ENCODE data around the gene CTSC. TPM values are rescaled to one million over a fixed set of nuclear protein-coding genes. Genes with fewer than 3 reads are reported as not detected.

CTSC gene
- total RNA-seq, 2 experiments from 2014 or later = 287 to 292 TPM

DNA sequence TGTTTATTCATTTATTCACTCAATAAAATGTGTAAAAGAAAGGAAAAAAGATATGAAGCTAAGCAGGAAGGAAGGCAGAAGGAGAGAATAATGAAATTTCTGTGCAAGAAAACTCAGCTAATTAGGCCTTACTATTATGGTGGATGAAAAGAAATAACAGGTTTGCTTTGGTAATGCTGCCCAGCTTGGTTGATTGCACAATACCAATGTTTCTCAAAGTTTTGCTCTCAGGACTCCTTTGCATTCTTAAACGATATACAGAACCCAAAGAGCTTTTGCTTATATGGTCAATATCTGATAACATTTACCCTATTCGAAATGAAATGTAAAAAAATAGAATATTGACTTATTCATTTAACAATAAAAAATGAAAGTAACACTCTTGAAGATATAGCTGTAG lies 7.3 kb upstream of the CTSC start:
- H3K27ac Mint-ChIP-seq = no peak overlapping the region
- no peak overlapping the region for H3K4me3 Mint-ChIP-seq
- DNase-seq (no peak), ATAC-seq (no peak)
- H3K27me3 Mint-ChIP-seq = no peaks in the 10 kb centered on the region
- H3K9me3 Mint-ChIP-seq (ENCODE audit: low read depth) = no peaks in the 10 kb centered on the region
- H3K36me3 Mint-ChIP-seq = peaks cover 19% of the 10 kb centered on the region
- H3K4me1 Mint-ChIP-seq = peaks cover 55% of the 10 kb centered on the region
- CTCF ChIA-PET = interaction anchor here (1.0 to 1.4 kb wide), 4 partner anchors 8 to 199 kb away, joined by 3 to 5 read pairs (median 4); partner anchors contain the start of gene CTSC

DNA sequence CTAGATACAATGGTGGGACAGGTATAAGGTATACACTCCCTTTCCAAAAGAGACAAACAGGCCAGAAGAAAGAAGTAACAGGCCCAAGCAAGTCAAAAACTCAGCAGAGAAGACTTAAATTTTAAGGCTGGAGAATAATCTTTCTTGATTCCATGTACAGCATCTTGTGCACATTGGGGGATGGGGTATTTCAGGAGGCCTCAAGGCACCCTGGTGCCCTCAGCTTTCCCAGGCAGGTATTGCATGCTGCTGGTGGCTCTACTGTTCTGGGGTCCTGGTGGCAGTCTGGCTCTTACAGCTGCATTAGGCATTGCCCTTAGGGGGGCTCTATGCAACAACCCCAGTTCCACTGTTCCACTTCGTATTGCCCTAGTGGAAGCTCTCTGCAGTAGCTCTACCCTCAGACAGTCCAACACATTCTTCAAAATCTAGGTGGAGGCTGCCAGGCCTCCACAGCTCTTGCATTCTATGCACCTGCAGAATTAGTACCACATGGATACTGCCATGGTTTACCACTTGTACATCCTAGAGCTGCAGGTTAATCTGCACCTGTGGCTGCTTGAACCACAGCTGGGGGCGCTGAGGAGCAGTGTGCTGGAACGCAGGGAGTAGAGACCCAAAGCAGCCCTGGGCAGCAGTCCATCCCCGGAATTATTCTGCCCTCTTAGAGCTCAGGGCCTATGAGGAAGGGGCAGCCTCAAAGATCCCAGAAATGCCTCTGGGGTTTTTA lies 4.2 kb upstream of the CTSC start:
- peak; percentile 60 for DNase-seq
- no peak overlapping the region for H3K27ac Mint-ChIP-seq
- H3K36me3 Mint-ChIP-seq = peaks cover 16% of the 10 kb centered on the region
- CTCF ChIA-PET = interaction anchor here (0.7 to 3.9 kb wide), 4 partner anchors 11 to 80 kb away, joined by 3 to 27 read pairs (median 3); no protein-coding TSS in a partner anchor
- H3K9me3 Mint-ChIP-seq (ENCODE audit: low read depth) = no peaks in the 10 kb centered on the region
- H3K4me1 Mint-ChIP-seq = peaks cover 68% of the 10 kb centered on the region
- no peak overlapping the region for H3K4me3 Mint-ChIP-seq
- H3K27me3 Mint-ChIP-seq = no peaks in the 10 kb centered on the region
- ATAC-seq = no peak

DNA sequence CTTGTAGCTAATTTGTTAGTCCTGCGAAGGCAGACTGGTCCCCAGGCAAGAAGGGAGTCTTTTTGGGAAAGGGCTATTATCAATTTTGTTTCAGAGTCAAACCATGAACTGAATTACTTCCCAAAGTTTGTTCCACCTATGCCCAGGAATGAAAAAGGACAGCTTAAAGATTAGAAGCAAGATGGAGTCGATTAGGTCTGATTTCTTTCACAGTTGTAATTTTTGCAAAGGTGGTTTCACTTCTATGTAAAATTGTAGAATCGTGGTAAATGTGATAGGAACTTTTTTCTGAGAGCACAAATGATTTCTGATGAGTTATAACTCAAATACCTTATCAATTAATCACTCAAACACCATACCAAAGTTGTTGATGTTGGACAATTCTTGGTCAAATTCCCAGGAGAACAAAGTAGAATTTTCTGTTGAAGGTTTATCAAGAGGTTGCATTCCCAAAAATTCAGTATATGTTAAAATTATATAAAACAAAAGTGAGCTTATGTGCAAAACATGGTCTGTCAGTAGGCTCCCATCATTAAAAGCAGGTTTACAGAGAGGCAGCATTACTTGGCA lies 2.9 kb upstream of the CTSC start:
- CTCF ChIA-PET = interaction anchor here (3.9 kb wide), 1 partner anchor 14 kb away, joined by 27 read pairs; no protein-coding TSS in a partner anchor
- Mint-ChIP-seq H3K27me3 (no peaks in the 10 kb centered on the region), H3K27ac (no peak overlapping the region), H3K9me3 (ENCODE audit: low read depth) (no peaks in the 10 kb centered on the region), H3K4me1 (peaks cover 58% of the 10 kb centered on the region), H3K4me3 (no peak overlapping the region), H3K36me3 (peaks cover 17% of the 10 kb centered on the region)
- no peak for DNase-seq
- no peak for ATAC-seq

DNA sequence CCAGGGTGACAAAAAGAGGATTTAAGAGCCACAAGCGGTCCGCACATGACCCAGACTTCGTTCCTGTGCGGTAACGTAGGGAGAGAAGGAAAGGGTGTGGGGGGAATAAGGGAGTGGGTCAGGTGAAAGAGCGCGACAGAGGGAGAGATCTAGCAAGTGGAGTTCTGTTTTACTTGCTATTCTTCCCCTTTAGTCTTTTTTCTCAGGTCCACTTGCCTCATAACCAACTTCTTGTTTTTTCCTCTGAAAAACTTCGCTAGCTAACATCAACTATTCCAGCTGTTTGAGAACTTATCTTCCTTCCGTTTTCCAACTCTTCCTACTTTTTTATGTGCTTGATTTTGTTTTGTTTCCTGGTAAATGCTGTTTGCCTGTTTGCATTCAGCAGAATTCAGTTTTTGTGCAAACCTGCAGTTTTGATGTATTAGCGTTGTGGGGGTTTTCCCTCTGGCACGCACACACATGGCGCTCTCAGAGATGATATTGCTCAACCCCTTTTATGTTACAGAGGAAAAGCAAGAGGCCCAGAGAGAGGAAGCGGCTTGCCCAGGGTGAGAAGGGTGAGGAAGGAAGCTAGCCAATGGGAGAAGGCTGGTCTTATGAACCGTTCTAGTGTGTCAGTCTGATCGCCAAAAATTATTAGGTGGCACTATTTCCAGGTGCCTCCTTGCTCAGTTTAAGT lies 592 bp upstream of the CTSC start:
- Mint-ChIP-seq H3K9me3 (ENCODE audit: low read depth) (no peaks in the 10 kb centered on the region), H3K4me1 (peaks cover 58% of the 10 kb centered on the region), H3K36me3 (peaks cover 35% of the 10 kb centered on the region), H3K4me3 (peak overlapping the region; percentile 93), H3K27ac (peak overlapping the region; percentile 95), H3K27me3 (no peaks in the 10 kb centered on the region)
- peak; percentile 77 for DNase-seq
- CTCF ChIA-PET = interaction anchor here (0.8 to 4.7 kb wide), 10 partner anchors 9 to 208 kb away, joined by 3 to 44 read pairs (median 4); no protein-coding TSS in a partner anchor
- ATAC-seq = peak; percentile 37

DNA sequence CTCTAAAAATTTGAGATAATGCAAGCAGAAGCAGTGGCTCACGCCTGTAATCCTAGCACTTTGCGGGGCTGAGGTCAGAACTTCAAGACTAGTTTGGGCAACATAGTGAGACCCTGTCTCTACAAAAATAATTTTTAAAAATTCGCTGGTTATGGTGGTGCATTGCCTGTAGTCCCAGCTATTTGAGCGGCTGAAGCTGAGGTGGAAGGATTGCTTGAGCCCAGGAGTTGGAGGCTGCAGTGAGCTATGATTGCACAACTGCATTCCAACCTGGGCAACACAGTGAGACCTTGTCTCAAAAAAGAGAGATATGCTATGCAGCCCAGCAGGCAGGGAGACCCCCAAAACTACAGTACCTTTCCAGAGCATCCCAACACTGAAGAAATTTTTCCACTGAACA lies 2.3 kb downstream of the CTSC start:
- DNase-seq (peak; percentile 41), ATAC-seq (no peak)
- Mint-ChIP-seq H3K9me3 (ENCODE audit: low read depth) (no peaks in the 10 kb centered on the region), H3K4me1 (peaks cover 62% of the 10 kb centered on the region), H3K27me3 (no peaks in the 10 kb centered on the region), H3K27ac (peak overlapping the region; percentile 95), H3K36me3 (peaks cover 60% of the 10 kb centered on the region), H3K4me3 (peak overlapping the region; percentile 93)
- CTCF ChIA-PET = interaction anchor here (0.7 to 4.7 kb wide), 5 partner anchors 20 to 208 kb away, joined by 3 to 44 read pairs (median 3); no protein-coding TSS in a partner anchor

DNA sequence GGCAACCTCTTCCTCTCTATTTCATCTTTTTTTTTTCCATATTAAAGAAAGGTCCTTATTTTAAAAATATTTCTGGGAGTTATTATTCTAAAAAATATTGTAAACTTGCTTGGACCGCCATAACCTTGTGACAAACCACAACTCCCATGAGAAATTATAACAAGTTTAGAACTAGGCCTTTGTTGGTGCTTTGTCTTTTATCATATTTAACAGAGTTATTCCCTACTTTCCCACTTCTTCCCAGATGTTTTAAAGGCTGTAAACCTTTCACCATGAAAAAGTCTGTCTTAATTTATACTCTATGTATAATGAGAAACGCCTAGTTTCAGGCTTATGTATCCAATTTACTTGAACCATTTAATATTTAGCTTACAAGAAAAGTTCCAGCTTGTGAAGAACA lies 3.7 kb downstream of the CTSC start:
- Mint-ChIP-seq H3K4me3 (peak overlapping the region; percentile 93), H3K36me3 (peaks cover 68% of the 10 kb centered on the region), H3K4me1 (peaks cover 61% of the 10 kb centered on the region), H3K27ac (peak overlapping the region; percentile 32), H3K27me3 (no peaks in the 10 kb centered on the region), H3K9me3 (ENCODE audit: low read depth) (no peaks in the 10 kb centered on the region)
- DNase-seq = no peak
- ATAC-seq = no peak
- CTCF ChIA-PET = interaction anchor here (0.9 to 1.5 kb wide), 2 partner anchors 210 to 981 kb away, joined by 3 to 5 read pairs; no protein-coding TSS in a partner anchor

DNA sequence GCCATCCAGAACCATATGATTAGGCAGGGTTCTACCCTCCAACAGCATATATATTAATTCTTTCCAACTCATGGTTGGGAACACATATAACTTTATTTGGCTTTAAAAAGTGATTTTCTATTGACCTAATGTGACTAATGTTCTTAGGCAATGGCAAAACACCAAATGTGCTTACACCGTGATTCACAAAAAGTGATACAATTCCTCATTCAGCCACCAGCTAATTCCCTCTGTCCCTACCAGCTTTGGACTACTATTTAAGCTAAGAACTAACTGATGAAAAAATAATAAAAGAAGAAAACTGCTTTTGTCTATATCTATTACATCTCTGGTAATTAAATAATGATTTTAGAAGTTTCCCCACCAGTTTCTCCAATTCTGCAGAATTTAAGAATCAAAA lies 4.7 kb downstream of the CTSC start:
- Mint-ChIP-seq H3K9me3 (ENCODE audit: low read depth) (no peaks in the 10 kb centered on the region), H3K27me3 (no peaks in the 10 kb centered on the region), H3K4me1 (peaks cover 62% of the 10 kb centered on the region), H3K36me3 (peaks cover 74% of the 10 kb centered on the region), H3K27ac (no peak overlapping the region), H3K4me3 (peak overlapping the region; percentile 24)
- CTCF ChIA-PET = interaction anchor here (0.9 kb wide), 1 partner anchor 980 kb away, joined by 3 read pairs; no protein-coding TSS in a partner anchor
- ATAC-seq (no peak), DNase-seq (no peak)

DNA sequence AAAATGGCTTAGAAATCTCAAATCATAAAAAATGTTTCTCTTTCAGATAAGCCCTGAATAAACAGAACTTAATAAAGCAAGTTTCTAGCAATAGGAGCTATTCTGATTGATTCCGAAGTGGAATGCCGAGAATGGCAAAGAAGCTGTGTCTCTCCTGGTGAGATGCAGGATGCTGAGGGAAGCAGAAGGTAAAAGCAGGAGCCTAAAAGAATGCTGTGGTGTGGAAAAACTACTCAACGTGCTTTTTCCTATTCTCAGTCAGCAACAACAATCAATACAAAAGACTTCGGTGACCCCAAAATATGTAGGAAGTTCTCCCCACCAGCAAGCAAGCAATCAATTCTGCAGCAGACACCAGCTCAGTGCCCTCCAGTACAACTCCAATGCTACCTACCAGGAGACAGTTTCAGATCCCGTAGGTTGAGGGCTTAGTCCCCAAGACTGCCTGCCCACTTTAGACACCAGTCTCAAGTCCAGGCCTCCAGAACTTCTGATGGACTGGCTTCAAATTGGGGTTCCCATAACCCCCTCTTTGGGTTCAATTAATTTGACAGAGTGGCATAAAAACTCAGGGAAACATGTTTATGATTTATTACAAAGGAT lies 6.6 kb downstream of the CTSC start:
- Mint-ChIP-seq H3K36me3 (peaks cover 86% of the 10 kb centered on the region), H3K9me3 (ENCODE audit: low read depth) (no peaks in the 10 kb centered on the region), H3K27me3 (no peaks in the 10 kb centered on the region), H3K4me3 (no peak overlapping the region), H3K4me1 (peaks cover 80% of the 10 kb centered on the region), H3K27ac (no peak overlapping the region)
- DNase-seq (no peak), ATAC-seq (no peak)
- CTCF ChIA-PET = interaction anchor here (1.1 to 2.2 kb wide), 3 partner anchors 11 to 221 kb away, joined by 3 to 6 read pairs (median 3); no protein-coding TSS in a partner anchor

DNA sequence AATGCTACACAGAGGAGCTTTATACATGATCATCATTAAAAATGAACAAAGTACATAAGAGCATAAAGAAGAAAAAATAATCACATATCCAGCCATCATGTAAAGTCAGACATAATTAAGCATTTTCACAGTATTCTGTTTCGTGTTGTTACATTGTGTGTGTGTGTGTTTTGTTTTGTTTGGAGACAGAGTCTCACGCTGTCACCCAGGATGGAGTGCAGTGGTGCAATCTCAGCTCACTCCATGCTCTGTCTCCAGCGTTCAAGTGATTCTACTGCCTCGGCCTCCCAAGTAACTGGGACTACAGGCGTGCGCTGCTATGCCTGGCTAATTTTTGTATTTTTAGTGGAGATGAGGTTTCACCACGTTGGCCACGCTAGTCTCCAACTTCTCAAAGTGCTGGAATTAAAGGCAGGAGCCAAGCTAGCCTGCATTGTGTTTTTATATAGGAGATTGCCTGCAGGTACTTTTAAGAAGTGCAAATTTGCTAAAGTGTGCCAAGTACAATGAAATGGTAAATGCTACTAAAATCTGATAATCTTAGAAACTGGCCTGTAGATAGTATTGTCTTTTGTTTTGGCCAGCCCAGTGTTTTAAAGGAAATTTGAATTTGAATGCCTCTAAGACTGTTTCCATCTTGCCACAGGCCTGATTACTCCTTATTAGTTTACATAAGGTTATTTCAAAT lies 7.8 kb downstream of the CTSC start:
- H3K27ac Mint-ChIP-seq = peak overlapping the region; percentile 12
- H3K9me3 Mint-ChIP-seq (ENCODE audit: low read depth) = no peaks in the 10 kb centered on the region
- no peaks in the 10 kb centered on the region for H3K27me3 Mint-ChIP-seq
- DNase-seq = no peak
- peaks cover 85% of the 10 kb centered on the region for H3K4me1 Mint-ChIP-seq
- H3K4me3 Mint-ChIP-seq = no peak overlapping the region
- peaks cover 86% of the 10 kb centered on the region for H3K36me3 Mint-ChIP-seq
- CTCF ChIA-PET = interaction anchor here (0.8 to 2.2 kb wide), 3 partner anchors 7 to 222 kb away, joined by 3 to 11 read pairs (median 6); partner anchors contain the start of gene CTSC
- ATAC-seq = no peak

DNA sequence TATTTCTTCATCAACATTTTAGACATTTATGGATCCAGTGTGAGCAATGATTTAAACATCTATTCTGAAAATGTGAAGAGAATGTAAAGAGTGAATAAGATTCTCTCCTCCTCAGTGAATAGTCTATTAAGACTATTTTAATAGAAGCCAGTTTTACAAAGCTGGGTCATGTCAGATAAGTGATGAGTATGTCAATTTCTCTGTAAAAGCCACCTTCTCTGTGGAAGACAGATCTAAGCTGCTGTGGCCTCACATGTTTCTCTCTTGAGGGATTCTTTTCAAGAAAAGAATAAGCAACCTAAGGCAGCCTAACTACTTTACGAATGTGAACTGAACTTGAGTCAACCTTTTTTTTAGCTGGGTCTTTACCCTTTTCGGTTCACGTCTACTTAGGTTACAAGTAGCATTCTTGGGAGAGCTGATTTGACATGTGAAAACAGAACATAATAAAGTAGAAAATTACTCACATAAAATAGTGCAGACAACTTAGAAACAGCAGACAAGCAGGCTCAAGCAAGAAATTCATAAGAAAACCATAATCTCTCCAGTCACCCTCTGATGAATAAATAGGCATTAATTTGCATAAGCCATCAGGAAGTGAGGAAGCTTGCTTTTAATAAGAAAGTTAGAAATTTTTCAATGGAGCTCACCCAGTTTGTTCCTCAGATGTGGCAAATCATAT lies 9.9 kb downstream of the CTSC start:
- ATAC-seq (no peak), DNase-seq (no peak)
- no peaks in the 10 kb centered on the region for H3K27me3 Mint-ChIP-seq
- peaks cover 90% of the 10 kb centered on the region for H3K4me1 Mint-ChIP-seq
- no peak overlapping the region for H3K4me3 Mint-ChIP-seq
- H3K27ac Mint-ChIP-seq = no peak overlapping the region
- no peaks in the 10 kb centered on the region for H3K9me3 Mint-ChIP-seq (ENCODE audit: low read depth)
- H3K36me3 Mint-ChIP-seq = peaks cover 90% of the 10 kb centered on the region
- CTCF ChIA-PET = interaction anchor here (1.6 to 1.9 kb wide), 3 partner anchors 9 to 40 kb away, joined by 3 to 11 read pairs (median 4); partner anchors contain the start of gene CTSC

DNA sequence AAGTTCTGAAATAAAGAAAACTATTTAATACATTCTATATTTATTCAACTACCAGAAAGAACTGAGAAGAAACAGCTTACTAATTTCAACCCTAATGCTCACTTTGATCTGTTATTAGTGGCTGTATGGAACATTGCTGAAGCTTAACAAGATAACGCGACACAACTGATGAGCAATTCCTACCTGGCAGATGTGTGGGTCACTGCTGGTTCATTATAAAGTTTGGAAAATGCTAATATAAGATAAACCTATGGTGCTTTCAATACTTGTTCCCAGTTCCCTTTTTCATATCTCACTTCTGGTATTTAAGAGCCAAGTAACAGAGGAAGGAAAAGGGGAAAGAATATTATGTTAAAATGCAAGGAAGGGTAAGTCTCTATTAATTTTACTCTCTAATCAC lies 10.5 kb downstream of the CTSC start:
- peaks cover 92% of the 10 kb centered on the region for H3K4me1 Mint-ChIP-seq
- H3K27me3 Mint-ChIP-seq = no peaks in the 10 kb centered on the region
- no peak for ATAC-seq
- no peak overlapping the region for H3K4me3 Mint-ChIP-seq
- H3K27ac Mint-ChIP-seq = no peak overlapping the region
- CTCF ChIA-PET = interaction anchor here (1.6 kb wide), 2 partner anchors 10 to 39 kb away, joined by 3 to 4 read pairs; partner anchors contain the start of gene CTSC
- DNase-seq = no peak
- H3K9me3 Mint-ChIP-seq (ENCODE audit: low read depth) = no peaks in the 10 kb centered on the region
- H3K36me3 Mint-ChIP-seq = peaks cover 92% of the 10 kb centered on the region

DNA sequence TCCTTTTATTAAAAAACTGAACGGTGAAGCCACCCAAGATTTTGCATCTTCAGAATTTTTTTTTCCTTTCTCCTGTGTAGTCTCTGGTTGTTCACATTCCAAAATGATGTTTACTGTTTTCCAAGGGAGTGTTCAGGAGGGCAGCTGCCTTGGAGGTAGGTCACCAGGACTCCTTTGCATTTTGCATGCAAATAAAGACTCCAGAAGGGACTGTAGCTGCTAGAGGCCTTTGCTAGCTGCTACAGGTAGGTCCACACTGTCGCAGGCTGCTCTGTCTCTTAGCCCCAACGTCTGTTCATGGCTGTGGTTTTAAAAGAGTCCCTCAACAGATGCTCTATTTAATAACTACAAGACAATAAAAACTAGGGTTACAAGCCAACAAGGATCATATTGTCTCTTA lies 11.4 kb downstream of the CTSC start:
- H3K9me3 Mint-ChIP-seq (ENCODE audit: low read depth) = no peaks in the 10 kb centered on the region
- no peak overlapping the region for H3K4me3 Mint-ChIP-seq
- peak overlapping the region; percentile 26 for H3K27ac Mint-ChIP-seq
- no peak for ATAC-seq
- DNase-seq = no peak
- CTCF ChIA-PET = interaction anchor here (1.6 kb wide), 1 partner anchor 11 kb away, joined by 4 read pairs; the partner anchor contains the start of gene CTSC
- peaks cover 93% of the 10 kb centered on the region for H3K4me1 Mint-ChIP-seq
- H3K36me3 Mint-ChIP-seq = peaks cover 92% of the 10 kb centered on the region
- no peaks in the 10 kb centered on the region for H3K27me3 Mint-ChIP-seq

Data from activated CD8-positive, alpha-beta memory T cell treated with anti-CD3 and anti-CD28 coated beads, Interleukin-2, amount 10 ng/mL, durations not matched to agents 7 days and 5 days (primary cell).